HepG2 (cell line): Measurements from ENCODE around the gene MAPK6.

Experiments
- CTCF ChIP-seq: sonication (generic); formaldehyde crosslinking; IDR thresholded peaks from 2 replicates; pipeline ENCODE4 v1.5.0; 2020; ENCODE audit warnings: mild to moderate bottlenecking, missing genetic modification reagents, moderate library complexity
- DNMT3B ChIP-seq: conservative IDR thresholded peaks from 2 replicates; pipeline ENCODE4 v1.6.1; 2016; ENCODE audit warnings: missing biosample characterization, control low read depth
- EP300 ChIP-seq, 3 experiments: sonication (generic) in 1 of 3; formaldehyde crosslinking in 1 of 3; IDR thresholded peaks; 2 replicates each; pipeline versions ENCODE4 v1.5.1 to v1.6.1; 2011 to 2020; ENCODE audit warnings: low read depth in 2 of 3, low read length in 2 of 3, borderline replicate concordance in 1 of 3, improper control_type of control experiment in 1 of 3, mild to moderate bottlenecking in 1 of 3, missing genetic modification reagents in 1 of 3, moderate library complexity in 1 of 3
- ZNF772 ChIP-seq: sonication (generic); formaldehyde crosslinking; IDR thresholded peaks from 2 replicates; pipeline ENCODE4 v1.5.0; 2020; ENCODE audit warnings: mild to moderate bottlenecking, missing genetic modification reagents
- ZSCAN31 ChIP-seq: sonication (generic); formaldehyde crosslinking; IDR thresholded peaks from 2 replicates; pipeline ENCODE4 v1.5.0; 2020; ENCODE audit warnings: low read depth, mild to moderate bottlenecking, missing genetic modification reagents

GRCh38 chr15:52112203-52112750 is 93.3 kb downstream of the MAPK6 start:
- TF ChIP-seq ZSCAN31 (no peak), CTCF (CRISPR knock-in tag) (no peak), DNMT3B (CRISPR knock-in tag) (no peak), ZNF772 (CRISPR knock-in tag) (no peak), EP300 (IDR thresholded peaks at IDR 0.05; ENCODE audit: low read depth in 2 of 2, low read length in 2 of 2) (no peak), EP300 (CRISPR knock-in tag; IDR thresholded peaks at IDR 0.05; ENCODE audit: borderline replicate concordance) (no peak)
